ENCODE measurements around the gene DAAM2.

DNA sequence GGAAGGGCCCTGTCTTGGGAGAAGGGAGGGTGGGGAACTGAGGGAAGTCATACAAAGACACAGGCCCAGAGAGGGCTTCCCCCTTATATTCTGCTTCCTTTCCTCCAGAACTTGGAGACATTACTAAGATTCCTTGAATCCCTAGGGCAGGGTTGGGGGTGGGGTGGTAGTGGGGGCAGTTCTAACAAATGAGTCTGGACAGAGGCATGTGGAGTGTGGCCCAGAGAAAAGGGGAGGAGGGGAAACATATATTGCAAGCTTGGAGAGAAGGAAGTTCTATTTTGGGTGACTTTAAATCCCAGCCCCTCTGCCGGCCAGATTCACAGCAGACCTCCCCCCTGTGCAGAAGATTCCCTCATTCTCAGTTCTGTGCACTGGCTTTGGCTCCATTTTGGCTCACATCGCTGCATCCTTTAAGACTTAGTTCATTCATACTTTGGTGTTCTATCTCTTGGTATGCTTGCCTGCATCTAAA, 43.7 kb downstream of the DAAM2 start:
- TF ChIP-seq, protein P1, sequence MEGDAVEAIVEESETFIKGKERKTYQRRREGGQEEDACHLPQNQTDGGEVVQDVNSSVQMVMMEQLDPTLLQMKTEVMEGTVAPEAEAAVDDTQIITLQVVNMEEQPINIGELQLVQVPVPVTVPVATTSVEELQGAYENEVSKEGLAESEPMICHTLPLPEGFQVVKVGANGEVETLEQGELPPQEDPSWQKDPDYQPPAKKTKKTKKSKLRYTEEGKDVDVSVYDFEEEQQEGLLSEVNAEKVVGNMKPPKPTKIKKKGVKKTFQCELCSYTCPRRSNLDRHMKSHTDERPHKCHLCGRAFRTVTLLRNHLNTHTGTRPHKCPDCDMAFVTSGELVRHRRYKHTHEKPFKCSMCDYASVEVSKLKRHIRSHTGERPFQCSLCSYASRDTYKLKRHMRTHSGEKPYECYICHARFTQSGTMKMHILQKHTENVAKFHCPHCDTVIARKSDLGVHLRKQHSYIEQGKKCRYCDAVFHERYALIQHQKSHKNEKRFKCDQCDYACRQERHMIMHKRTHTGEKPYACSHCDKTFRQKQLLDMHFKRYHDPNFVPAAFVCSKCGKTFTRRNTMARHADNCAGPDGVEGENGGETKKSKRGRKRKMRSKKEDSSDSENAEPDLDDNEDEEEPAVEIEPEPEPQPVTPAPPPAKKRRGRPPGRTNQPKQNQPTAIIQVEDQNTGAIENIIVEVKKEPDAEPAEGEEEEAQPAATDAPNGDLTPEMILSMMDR (optimal IDR thresholded peaks at IDR 0.05 in 1 of 3, IDR thresholded peaks at IDR 0.05 in 1 of 3, conservative IDR thresholded peaks at IDR 0.05 in 1 of 3; ENCODE audit: extremely low read depth in 1 of 3, insufficient read depth in 2 of 3, low read length in 3 of 3): no peak
- no peak for TF ChIP-seq EZH2 (IDR thresholded peaks at IDR 0.05; ENCODE audit: low read length)
